Left renal cortex interstitium (tissue), 4 donors: Measurements from ENCODE around the gene SIGLEC7. TPM values are rescaled to one million over a fixed set of nuclear protein-coding genes. Genes with fewer than 3 reads are reported as not detected.

Experiments used
- DNase-seq, 4 donors: peaks; one replicate each; pipeline ENCODE4 v3.0.0-alpha.2; 2013; ENCODE audit warnings: low read depth in 4 of 4, low spot score in 2 of 4, missing footprints in 1 of 4
- polyA plus RNA-seq, 4 donors: library from polyadenylated mRNA; unstranded; fragments of 120-200 nt; gene quantifications; one replicate each; pipeline ENCODE4 v1.2.1, GENCODE V29; 2013; ENCODE audit not compliant: insufficient read length in 4 of 4

Gene SIGLEC7
- polyA plus RNA-seq, 4 donors: 0.52 to 1.1 (median 0.70) TPM

- no peak for DNase-seq
Observed at GRCh38 chr19:51164215-51164614, 22.1 kb downstream of the SIGLEC7 start.

- DNase-seq: no peak
Observed at GRCh38 chr19:51166846-51167490, 24.9 kb downstream of the SIGLEC7 start.

GRCh38 chr19:51168564-51169282 lies 26.6 kb downstream of the SIGLEC7 start:
- DNase-seq: no peak

- peak in 1 of 4 donors; percentile 29 for DNase-seq
Observed at GRCh38 chr19:51169283-51169918, 27.3 kb downstream of the SIGLEC7 start.

GRCh38 chr19:51172223-51172622 lies 30.1 kb downstream of the SIGLEC7 start:
- no peak for DNase-seq

GRCh38 chr19:51173681-51174080 lies 31.6 kb downstream of the SIGLEC7 start:
- no peak for DNase-seq

GRCh38 chr19:51179256-51179655 lies 37.2 kb downstream of the SIGLEC7 start:
- no peak for DNase-seq

GRCh38 chr19:51181377-51181912 lies 39.3 kb downstream of the SIGLEC7 start:
- no peak for DNase-seq

- DNase-seq: no peak
Observed at GRCh38 chr19:51181913-51182419, 39.9 kb downstream of the SIGLEC7 start.

GRCh38 chr19:51183629-51184028 lies 41.5 kb downstream of the SIGLEC7 start:
- no peak for DNase-seq

- no peak for DNase-seq
Observed at GRCh38 chr19:51185069-51185867, 43.2 kb downstream of the SIGLEC7 start.

- DNase-seq: no peak
Observed at GRCh38 chr19:51185868-51186215, 43.7 kb downstream of the SIGLEC7 start.

- DNase-seq: no peak
Observed at GRCh38 chr19:51186323-51186722, 44.2 kb downstream of the SIGLEC7 start.

- DNase-seq: no peak
Observed at GRCh38 chr19:51187395-51188226, 45.5 kb downstream of the SIGLEC7 start.

GRCh38 chr19:51188227-51188559 lies 46.1 kb downstream of the SIGLEC7 start:
- no peak for DNase-seq

- no peak for DNase-seq
Observed at GRCh38 chr19:51192689-51193088, 50.6 kb downstream of the SIGLEC7 start.

- DNase-seq: no peak
Observed at GRCh38 chr19:51194527-51195315, 52.6 kb downstream of the SIGLEC7 start.

GRCh38 chr19:51195316-51195586 lies 53.1 kb downstream of the SIGLEC7 start:
- no peak for DNase-seq

- no peak for DNase-seq
Observed at GRCh38 chr19:51195616-51196015, 53.5 kb downstream of the SIGLEC7 start.
